PC-9 (cell line): ENCODE measurements around the gene FAM81B.
"Not testable (repeated sequence)": the region's sequence is repeated elsewhere in the genome, so short reads cannot be mapped to it uniquely, and the experiment has no call there.

ENCODE experiments used
- EZH2 ChIP-seq: fragments of 200-600 bp; sonication (generic); IDR thresholded peaks from 2 replicates; pipeline ENCODE4 v1.8.0; 2017; ENCODE audit warnings: antibody characterized with exemption, low read depth
- TF ChIP-seq, protein P1 (sequence below): fragments of 200-600 bp; sonication (generic); conservative IDR thresholded peaks from 2 replicates; pipeline ENCODE4 v1.6.1; 2017; ENCODE audit warnings: mixed run types, antibody characterized with exemption, mild to moderate bottlenecking, moderate library complexity

DNA sequence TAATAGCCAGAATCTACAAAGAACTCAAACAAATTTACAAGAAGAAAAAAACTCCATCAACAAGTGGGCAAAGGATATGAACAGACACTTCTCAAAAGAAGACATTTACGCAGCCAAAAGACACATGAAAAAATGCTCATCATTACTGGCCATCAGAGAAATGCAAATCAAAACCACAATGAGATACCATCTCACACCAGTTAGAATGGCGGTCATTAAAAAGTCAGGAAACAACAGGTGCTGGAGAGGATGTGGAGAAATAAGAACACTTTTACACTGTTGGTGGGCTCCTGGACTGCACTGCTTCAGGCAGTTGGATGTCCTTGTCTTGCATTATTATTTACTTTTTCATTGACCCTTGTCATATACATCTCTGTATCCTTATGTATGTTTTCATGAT is 49.7 kb upstream of the FAM81B start:
- TF ChIP-seq, protein P1, sequence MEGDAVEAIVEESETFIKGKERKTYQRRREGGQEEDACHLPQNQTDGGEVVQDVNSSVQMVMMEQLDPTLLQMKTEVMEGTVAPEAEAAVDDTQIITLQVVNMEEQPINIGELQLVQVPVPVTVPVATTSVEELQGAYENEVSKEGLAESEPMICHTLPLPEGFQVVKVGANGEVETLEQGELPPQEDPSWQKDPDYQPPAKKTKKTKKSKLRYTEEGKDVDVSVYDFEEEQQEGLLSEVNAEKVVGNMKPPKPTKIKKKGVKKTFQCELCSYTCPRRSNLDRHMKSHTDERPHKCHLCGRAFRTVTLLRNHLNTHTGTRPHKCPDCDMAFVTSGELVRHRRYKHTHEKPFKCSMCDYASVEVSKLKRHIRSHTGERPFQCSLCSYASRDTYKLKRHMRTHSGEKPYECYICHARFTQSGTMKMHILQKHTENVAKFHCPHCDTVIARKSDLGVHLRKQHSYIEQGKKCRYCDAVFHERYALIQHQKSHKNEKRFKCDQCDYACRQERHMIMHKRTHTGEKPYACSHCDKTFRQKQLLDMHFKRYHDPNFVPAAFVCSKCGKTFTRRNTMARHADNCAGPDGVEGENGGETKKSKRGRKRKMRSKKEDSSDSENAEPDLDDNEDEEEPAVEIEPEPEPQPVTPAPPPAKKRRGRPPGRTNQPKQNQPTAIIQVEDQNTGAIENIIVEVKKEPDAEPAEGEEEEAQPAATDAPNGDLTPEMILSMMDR, result not testable (repeated sequence)
- not testable (repeated sequence) for TF ChIP-seq EZH2
